GM15510 (cell line): Measurements from ENCODE around the gene PPARD.

Experiments
- POLR2A ChIP-seq: IDR thresholded peaks from 3 replicates; pipeline ENCODE4 v1.6.1; 2011; ENCODE audit warnings: borderline replicate concordance; ENCODE audit not compliant: insufficient read length; ENCODE audit errors: extremely low read depth

Gene PPARD

DNA sequence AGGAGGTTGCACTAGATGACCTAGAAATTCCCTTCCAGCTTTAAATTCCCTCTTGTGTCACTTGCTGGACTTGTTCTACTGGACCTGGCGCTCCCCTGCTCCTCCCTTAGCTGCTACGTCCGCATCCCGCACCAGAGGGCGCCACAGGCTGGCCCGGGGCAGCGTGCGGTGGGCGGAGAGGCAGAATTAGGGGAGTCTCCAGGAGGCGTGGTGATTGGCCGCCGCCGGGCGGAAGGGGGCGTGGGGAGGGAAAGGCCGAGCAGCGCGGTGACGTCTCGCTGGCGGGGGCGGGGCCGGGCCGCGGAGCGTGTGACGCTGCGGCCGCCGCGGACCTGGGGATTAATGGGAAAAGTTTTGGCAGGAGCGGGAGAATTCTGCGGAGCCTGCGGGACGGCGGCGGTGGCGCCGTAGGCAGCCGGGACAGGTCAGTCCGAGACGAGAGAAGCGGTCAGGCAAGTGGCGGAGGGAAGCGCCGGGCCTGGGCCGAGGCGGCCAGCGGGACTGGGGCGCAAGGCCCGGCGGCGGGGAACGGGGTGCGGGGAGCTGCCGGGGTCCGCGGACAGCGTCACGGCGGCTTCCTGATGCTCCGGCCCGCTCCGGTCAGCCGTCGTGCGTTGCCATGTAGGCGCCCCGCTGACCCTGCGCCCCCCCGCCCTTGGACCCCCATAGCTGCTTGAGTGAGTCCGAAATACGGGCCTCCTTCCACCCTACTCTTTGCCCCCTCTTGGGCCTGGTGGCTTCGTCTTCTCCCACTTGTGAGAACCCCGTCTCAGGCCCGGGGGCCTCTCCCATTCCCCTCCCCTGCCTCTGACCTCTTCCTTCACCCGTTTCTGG, at the start of gene PPARD:
TSS of gene PPARD (plus strand) at position 301 of the 834 bp plus-strand sequence. CDS start 68,530 bp downstream, outside the sequence.
- peak; percentile 61 for TF ChIP-seq POLR2A

DNA sequence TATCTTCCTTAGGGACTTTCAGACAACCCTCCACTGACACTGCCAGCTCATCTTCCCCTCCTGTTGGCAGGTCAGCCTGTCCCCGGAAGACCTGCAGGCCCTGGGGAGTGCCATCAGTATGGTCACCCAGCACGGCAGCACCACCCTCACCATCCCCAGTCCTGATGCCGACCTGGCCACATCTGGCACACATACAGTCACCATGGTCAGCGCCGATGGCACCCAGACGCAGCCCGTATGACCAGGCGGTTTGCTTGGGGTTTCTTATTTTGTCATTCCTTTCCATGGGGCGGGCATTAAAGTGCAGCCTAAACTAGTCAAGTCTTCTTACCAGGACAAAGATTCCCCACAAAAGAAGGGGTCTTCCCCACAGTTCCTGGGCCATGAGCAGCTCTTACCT, 48.7 kb upstream of the PPARD start:
- TF ChIP-seq POLR2A, result no peak

GRCh38 chr6:35294308-35294945, 47.9 kb upstream of the PPARD start:
- no peak for TF ChIP-seq POLR2A

DNA sequence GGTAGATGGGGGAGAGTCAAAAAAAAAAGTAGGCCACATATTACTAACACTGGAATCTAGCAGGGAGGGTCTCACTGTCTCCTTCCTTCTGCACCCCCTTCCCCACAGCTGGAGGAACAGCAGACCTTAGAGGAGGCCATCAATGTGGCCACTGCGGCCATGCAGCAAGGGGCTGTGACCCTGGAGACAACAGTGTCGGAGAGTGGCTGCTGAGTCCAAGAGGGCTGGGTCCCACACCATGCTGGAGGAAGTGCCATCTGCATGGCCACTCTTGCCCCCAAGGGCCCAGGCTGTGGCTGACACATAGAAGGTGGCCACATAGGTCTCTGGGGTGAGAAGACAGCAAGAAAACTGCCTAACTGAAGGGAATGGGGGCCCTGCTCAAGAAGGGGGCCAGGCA, 47.3 kb upstream of the PPARD start:
- TF ChIP-seq POLR2A, result no peak

DNA sequence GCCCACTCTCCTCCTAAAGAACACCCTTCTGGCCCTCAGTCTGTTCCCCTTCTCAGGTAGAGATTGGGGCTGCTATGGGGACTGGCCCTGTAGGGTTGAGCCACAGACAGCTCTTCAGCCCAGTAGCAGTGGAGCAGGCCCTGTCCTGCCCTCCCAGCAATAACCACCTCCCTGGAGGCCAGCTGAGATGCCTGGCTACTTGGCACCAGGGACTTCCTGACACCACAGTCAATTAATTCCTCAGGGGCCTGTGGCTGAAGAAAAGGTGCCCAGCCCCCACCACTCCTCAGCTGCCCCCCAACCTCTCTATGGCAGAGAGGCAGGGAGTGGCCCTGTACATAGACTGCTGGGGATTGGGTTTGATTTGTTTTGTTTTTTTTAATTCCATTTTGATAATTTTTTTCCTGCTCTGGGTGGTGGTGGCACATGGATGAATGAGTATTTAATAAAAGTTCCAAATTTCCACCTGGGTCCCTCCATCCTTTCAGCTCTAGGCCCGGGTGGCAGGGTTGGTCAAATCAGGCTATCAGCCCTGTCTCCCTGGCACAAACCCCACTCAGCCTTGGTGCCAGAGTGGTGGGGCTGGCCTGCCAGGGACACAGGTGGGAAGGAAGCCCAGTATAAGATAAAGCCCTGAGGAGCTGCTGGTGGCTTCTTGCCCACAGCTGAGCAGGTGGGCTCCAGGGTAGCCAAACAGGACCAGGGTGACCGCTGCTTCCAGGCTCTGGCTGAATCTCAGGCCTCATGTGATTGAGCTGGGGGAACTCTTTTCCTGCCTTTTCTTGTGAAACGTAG, 46.6 kb upstream of the PPARD start:
- no peak for TF ChIP-seq POLR2A

GRCh38 chr6:35296931-35297600, 45.3 kb upstream of the PPARD start:
- TF ChIP-seq POLR2A, result no peak

DNA sequence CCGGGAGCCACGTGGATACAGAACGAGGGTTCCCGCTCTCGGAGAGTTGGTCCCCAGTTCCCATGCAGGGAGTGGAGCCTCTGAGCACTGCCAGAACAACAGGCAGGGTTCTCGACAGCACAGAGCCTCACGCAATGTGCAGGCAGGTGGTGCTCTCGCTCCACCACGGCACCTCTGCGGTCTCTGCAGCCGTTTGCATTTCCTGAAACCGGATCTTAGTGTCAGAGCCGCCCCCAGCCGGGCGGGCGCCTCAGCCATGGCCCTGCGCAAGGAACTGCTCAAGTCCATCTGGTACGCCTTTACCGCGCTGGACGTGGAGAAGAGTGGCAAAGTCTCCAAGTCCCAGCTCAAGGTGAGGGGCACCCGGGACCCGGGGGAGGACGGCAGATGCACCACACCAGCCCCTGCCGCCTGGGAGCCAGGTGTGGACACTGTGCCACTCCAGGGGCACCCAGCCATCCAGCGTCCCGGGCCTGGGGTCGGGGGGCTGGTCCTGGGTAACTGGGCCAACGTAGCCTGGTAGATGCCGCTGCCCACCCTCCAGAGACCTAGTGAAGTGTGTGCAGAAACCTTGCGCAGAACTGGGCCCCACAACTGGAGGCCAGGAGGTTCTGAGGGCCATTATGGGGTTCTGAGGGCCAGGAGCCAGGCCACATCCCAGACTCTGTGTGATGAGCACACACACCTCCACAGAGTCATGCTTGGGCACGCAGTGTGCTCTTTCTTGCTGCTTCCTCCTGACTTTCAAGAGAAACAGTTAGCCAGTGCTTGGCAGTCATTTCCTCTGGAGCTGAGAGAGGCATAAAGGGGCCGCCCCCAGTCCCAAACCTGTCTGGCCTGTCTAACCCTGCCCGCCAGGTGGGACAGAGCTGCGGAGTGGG, 44.5 kb upstream of the PPARD start, which contains the start of gene DEF6:
TSS of gene DEF6 (plus strand) at position 218 of the 881 bp plus-strand sequence. CDS start at position 257, 39 bp downstream.
- peak; percentile 80 for TF ChIP-seq POLR2A

DNA sequence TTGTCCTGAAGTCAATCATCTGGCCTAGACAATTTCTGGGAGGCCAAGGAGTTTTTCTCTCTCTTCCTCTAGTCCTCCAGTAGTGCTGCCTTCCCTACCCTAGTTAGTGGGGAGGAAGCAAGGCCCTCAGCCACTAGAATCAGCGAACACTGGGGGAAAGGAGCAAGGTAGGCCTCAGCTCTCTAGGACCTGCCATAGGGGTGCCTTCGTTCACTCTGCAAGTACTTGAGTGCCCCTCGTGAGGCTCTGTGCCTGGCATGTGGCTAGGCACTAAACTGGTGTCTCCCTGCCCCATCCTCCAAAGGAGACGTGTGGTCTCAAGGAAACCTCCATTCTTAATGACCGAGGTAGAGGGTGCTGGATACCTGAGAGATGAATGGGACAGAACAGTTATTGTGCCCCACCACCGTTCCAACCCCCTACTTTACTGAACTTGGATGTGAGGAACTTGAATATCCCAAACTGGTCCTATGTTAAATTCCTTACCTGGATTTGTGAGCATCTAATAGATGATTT, 43.7 kb upstream of the PPARD start:
- TF ChIP-seq POLR2A, result no peak

- no peak for TF ChIP-seq POLR2A
These were observed 42.7 kb upstream of the PPARD start for GRCh38 chr6:35299674-35300073.

GRCh38 chr6:35300848-35301247, 41.5 kb upstream of the PPARD start:
- no peak for TF ChIP-seq POLR2A

- TF ChIP-seq POLR2A, result peak; percentile 52
These were observed 39.6 kb upstream of the PPARD start for GRCh38 chr6:35302604-35303241.

DNA sequence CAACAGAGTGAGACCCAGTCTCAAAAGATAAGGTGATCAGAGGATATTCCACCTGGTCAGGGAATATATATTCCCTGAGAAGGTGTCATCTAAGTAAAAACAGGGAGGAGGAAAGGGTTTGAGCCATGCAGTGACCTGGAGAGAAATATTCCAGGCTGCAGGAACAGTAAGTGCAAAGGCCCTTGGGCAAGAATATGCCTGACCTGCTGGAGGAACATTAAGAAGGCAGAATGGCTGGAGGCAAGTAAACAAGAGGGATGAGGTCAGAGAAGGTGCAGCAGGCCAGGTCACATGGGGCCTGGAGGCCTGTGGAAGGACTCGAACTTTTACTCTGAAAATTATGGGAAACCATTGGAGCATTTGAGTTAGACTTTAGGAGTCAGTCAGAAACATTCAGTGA, 38.1 kb upstream of the PPARD start:
- TF ChIP-seq POLR2A, result no peak

- no peak for TF ChIP-seq POLR2A
These were observed 37.2 kb upstream of the PPARD start for GRCh38 chr6:35305117-35305516.

DNA sequence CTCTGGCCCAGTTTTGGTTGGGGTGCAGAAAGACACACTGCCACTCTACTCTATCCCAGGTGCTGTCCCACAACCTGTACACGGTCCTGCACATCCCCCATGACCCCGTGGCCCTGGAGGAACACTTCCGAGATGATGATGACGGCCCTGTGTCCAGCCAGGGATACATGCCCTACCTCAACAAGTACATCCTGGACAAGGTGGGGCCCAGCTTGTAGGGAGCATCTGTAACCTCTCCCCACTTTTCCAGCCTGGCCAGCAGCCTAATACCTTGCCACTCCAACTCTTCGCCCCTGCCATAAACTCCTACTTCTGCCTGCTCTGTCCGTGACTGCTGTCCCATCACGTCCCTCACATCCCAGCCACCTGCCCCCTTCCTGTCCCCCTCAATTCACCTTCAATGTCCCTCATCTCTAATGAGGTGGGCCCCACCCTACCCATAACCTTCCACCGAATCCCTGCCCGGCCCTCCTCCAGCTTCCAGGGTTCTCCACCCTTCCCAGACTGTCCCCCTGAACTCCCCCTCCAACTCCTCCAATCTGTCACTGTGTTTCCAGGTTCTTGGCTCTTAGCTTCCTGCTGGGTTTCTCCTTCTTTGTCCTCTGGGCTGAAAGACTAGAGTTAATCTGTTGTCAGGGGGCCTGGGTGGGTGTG, 32.6 kb upstream of the PPARD start:
- no peak for TF ChIP-seq POLR2A
